ENCODE measurements around the gene ITM2C. TPM values are rescaled to one million over a fixed set of nuclear protein-coding genes. Genes with fewer than 3 reads are reported as not detected.
A peak's percentile ranks its signal among the peaks of the same experiment; 100 is the strongest.

ITM2C gene
- total and polyA plus RNA-seq, 9 of the 15 experiments (the other 6 are each of a cell fraction or from before 2014, with no cell fraction given) = 0.49 to 58.8 (median 21.5) TPM

DNA sequence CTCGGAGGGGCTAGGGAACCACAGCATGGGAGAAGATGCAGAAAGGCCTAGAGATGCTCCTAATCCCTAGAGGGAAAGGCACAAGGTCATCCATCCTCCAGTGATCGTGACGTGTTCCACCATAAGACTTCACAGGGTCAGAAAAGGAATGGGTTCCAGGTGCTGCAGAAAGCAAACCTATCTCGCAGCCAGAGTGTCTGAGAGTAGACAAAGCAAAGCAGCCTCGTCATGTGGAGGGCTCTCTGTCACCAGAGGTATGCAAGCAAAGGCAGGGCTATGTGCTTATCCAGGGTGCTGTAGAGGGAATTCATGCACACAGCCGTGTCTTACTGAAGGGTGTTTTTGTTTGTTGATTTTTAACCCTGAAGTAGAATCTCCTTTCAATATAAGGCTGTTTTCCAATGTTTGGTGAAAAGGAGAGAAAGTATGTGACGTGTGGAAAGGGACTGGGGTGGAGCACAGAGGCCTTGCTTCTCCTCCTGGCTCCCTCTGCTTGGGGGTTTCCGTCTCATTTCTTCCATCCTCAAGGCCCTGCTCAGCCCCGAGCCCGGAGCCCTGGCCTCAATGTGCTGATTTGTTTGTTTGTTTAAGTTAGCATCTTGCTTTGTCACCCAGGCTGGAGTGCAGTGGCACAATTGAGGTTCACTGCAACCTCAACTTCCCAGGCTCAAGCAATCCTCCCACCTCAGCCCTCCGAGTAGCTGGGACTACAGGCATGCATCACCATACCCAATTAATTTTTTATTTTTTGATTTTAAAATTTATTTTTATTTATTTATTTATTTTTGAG lies 57.3 kb downstream of the ITM2C start:
- CTCF ChIA-PET (ENCODE audit: low intra/inter-chr PET ratio) = no interaction called here
- ATAC-seq (peak; percentile 46; the same call in 2 of the 3 replicates), FAIRE-seq (no peak), DNase-seq (ENCODE audit: extremely low read depth in 1 of 4, low spot score in 3 of 4) (no peak)
- H3K27ac ChIP-seq (ENCODE audit: extremely low read depth, low read depth, low read length) = no peak overlapping the region
- no peaks in the 10 kb centered on the region for H4K20me1 ChIP-seq (replicated peaks; ENCODE audit: control insufficient read depth, insufficient read depth, low read length)
- H3K9me3 ChIP-seq (replicated peaks; ENCODE audit: control insufficient read depth, insufficient read depth, low read depth, low read length) = no peaks in the 10 kb centered on the region
- no peak overlapping the region for H2AFZ ChIP-seq (ENCODE audit: low read depth, low read length)
- 27% methylated on average over 10 of the region's 11 CpGs for WGBS (ENCODE audit: insufficient coverage, low coverage, missing lambda C conversion rate)
- intact Hi-C loops (cut with micrococcal nuclease) (loop anchor here (5.0 kb wide), 1 partner anchor 65 kb away; no protein-coding TSS in a partner anchor), in situ Hi-C loops (cut with MboI) (no loop called here)
- H3K4me2 ChIP-seq (ENCODE audit: insufficient read depth, low read length) = no peak overlapping the region
- peaks cover 0 to 22% of the 10 kb centered on the region in 2 experiments; a peak in 3 of 5 replicates for H3K27me3 ChIP-seq (ENCODE audit: control insufficient read depth in 2 of 2, insufficient read depth in 2 of 2, low read length in 2 of 2)
- no peaks in the 10 kb centered on the region for H3K9me1 ChIP-seq (ENCODE audit: control insufficient read depth, insufficient read depth, low read length)
- no TSS peak for BruUV-seq (replicated peaks)
- H3K4me1 ChIP-seq (replicated peaks in 1 of 2; ENCODE audit: control insufficient read depth in 2 of 2, insufficient read depth in 2 of 2, low read length in 2 of 2) = peaks cover 0 to 5% of the 10 kb centered on the region in 2 experiments; a peak in 2 of 5 replicates
- H3K9ac ChIP-seq (ENCODE audit: insufficient read depth in 1 of 2, low read depth in 2 of 2, low read length in 2 of 2) = no peak overlapping the region
- H3K36me3 ChIP-seq (ENCODE audit: control insufficient read depth, insufficient read depth, low read length) = no peaks in the 10 kb centered on the region
- no peak for TF ChIP-seq ZNF324 (CRISPR knock-in tag; IDR thresholded peaks at IDR 0.05)
- no peak for TF ChIP-seq MAFK (IDR thresholded peaks at IDR 0.05; ENCODE audit: low read length)
- TF ChIP-seq ZNF41 (CRISPR knock-in tag; conservative IDR thresholded peaks at IDR 0.05) = no peak
- no peak for TF ChIP-seq FUS (optimal IDR thresholded peaks at IDR 0.05; ENCODE audit: low read depth, low read length)
- TF ChIP-seq BMI1 (IDR thresholded peaks at IDR 0.05; ENCODE audit: low read length) = no peak
- TF ChIP-seq EWSR1 (IDR thresholded peaks at IDR 0.05; ENCODE audit: borderline replicate concordance, low read depth, partially characterized antibody) = no peak
- TF ChIP-seq ARNT (IDR thresholded peaks at IDR 0.05) = no peak
- TF ChIP-seq PKNOX1 (IDR thresholded peaks at IDR 0.05) = no peak
- no peak for TF ChIP-seq ZNF77 (CRISPR knock-in tag; IDR thresholded peaks at IDR 0.05)
- no peak for TF ChIP-seq CXXC5 (CRISPR knock-in tag; IDR thresholded peaks at IDR 0.05)
- no peak for TF ChIP-seq NFE2L1 (tag; IDR thresholded peaks at IDR 0.05; ENCODE audit: borderline replicate concordance, low read depth)
- no peak for TF ChIP-seq ZNF133 (CRISPR knock-in tag; IDR thresholded peaks at IDR 0.05)
- TF ChIP-seq, protein P1, sequence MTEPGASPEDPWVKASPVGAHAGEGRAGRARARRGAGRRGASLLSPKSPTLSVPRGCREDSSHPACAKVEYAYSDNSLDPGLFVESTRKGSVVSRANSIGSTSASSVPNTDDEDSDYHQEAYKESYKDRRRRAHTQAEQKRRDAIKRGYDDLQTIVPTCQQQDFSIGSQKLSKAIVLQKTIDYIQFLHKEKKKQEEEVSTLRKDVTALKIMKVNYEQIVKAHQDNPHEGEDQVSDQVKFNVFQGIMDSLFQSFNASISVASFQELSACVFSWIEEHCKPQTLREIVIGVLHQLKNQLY (CRISPR knock-in tag; conservative IDR thresholded peaks at IDR 0.05) = no peak
- TF ChIP-seq ZNF57 (CRISPR knock-in tag; IDR thresholded peaks at IDR 0.05) = no peak
- no peaks in the 10 kb centered on the region for H3K79me2 ChIP-seq (ENCODE audit: control insufficient read depth, insufficient read depth, low read length)
- POLR2A ChIA-PET = no interaction called here
- no peak overlapping the region for H3K4me3 ChIP-seq
